BJ (cell line): ENCODE data around the gene WDR64. TPM values are rescaled to one million over a fixed set of nuclear protein-coding genes. Genes with fewer than 3 reads are reported as not detected.

Source experiments
- CTCF ChIA-PET: fragments of 350-600 bp; formaldehyde crosslinking; extraction: SDS; loops from one replicate; lab custom pipeline; 2021; ENCODE audit warnings: antibody characterized with exemption, inconsistent platforms; lab: Yijun Ruan, JAX
- POLR2A ChIA-PET: fragments of 300-600 bp; sonication (Branson Sonifier 250); formaldehyde crosslinking; extraction: SDS; loops from one replicate; lab custom pipeline; 2021; ENCODE audit warnings: antibody characterized with exemption; lab: Charles Lee
- DNase-seq: peaks from one replicate; pipeline ENCODE4 v3.0.0-alpha.2; 2011; ENCODE audit warnings: low read depth
- H3K27me3 ChIP-seq: 2 replicates; pipeline ENCODE4 v1.6.0; 2011; ENCODE audit warnings: low read length; ENCODE audit not compliant: control insufficient read depth, insufficient read depth
- H3K36me3 ChIP-seq: 2 replicates; pipeline ENCODE4 v1.5.1; 2011; ENCODE audit warnings: low read length; ENCODE audit not compliant: control insufficient read depth, insufficient read depth
- H3K4me3 ChIP-seq: 2 replicates; pipeline ENCODE4 v1.5.1; 2011; ENCODE audit warnings: low read depth, mild to moderate bottlenecking, control low read depth, low read length
- CTCF ChIP-seq: IDR thresholded peaks from 2 replicates; pipeline ENCODE4 v1.5.1; 2011; ENCODE audit warnings: low read depth, mild to moderate bottlenecking, control low read depth, inconsistent platforms, low read length, moderate library complexity; ENCODE audit not compliant: insufficient read depth
- polyA plus RNA-seq: library from polyadenylated mRNA; depleted of rRNA; stranded (reverse); fragments of >200 nt; gene quantifications from 2 replicates; pipeline ENCODE4 v1.2.3, GENCODE V29; 2011

The WDR64 gene
- polyA plus RNA-seq, 1 experiment = not detected

DNA sequence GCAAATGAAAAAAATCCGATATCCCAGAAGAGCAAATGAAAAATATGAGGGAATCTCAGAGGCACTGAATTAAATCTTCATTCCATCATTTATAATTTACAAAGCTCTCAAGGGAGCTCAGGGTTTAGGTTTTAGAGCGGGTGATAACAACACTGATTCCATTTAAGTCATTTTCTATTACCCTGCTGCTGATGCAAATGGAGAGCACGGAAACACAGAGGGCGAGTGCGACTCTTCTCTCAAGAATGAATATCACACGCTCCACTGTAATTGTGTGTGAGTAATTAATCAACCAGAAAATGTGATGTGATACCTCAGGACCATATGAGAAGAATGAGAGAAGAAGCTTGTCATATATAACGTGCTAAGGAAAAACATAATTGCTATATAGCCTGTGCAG lies 34.7 kb upstream of the WDR64 start:
- H3K36me3 ChIP-seq = no peaks in the 10 kb centered on the region
- H3K4me3 ChIP-seq = no peak overlapping the region
- no peak for TF ChIP-seq CTCF
- ChIA-PET POLR2A (no interaction called here), CTCF (interaction anchor here (0.6 kb wide), 1 partner anchor 97 kb away, joined by 3 read pairs; no protein-coding TSS in a partner anchor)
- DNase-seq = no peak
- no peaks in the 10 kb centered on the region for H3K27me3 ChIP-seq

DNA sequence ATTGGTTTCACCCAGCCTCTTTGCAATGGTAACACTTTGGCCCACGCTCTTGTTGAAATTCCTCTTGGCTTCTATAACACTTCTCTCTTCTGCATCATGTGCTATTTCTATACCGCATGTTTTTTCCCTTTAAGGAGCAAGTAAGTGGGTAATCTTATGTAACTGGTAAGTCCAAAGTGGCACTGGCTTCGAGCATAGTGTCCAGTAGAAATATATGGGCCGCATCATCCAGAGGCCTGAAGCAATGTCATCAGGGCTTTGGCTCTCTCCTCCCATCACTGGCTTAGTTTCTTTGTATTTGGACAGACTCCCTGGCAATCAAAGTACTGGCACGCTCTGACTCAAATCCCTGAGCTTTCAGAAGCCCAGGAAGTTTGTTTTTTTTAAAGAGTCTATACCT lies 29.4 kb upstream of the WDR64 start:
- POLR2A ChIA-PET = no interaction called here
- Histone ChIP-seq H3K27me3 (no peaks in the 10 kb centered on the region), H3K36me3 (no peaks in the 10 kb centered on the region), H3K4me3 (no peak overlapping the region)
- CTCF ChIA-PET = interaction anchor here (1.1 to 1.2 kb wide), 2 partner anchors 12 to 225 kb away, joined by 3 read pairs; no protein-coding TSS in a partner anchor
- DNase-seq = no peak
- no peak for TF ChIP-seq CTCF

- Histone ChIP-seq H3K4me3 (no peak overlapping the region), H3K36me3 (no peaks in the 10 kb centered on the region), H3K27me3 (no peaks in the 10 kb centered on the region)
- ChIA-PET POLR2A (no interaction called here), CTCF (interaction anchor here (0.6 kb wide), 1 partner anchor 44 kb away, joined by 5 read pairs; no protein-coding TSS in a partner anchor)
- TF ChIP-seq CTCF = no peak
- DNase-seq = no peak
These were observed 27.1 kb upstream of the WDR64 start for GRCh38 chr1:241624935-241625334.

DNA sequence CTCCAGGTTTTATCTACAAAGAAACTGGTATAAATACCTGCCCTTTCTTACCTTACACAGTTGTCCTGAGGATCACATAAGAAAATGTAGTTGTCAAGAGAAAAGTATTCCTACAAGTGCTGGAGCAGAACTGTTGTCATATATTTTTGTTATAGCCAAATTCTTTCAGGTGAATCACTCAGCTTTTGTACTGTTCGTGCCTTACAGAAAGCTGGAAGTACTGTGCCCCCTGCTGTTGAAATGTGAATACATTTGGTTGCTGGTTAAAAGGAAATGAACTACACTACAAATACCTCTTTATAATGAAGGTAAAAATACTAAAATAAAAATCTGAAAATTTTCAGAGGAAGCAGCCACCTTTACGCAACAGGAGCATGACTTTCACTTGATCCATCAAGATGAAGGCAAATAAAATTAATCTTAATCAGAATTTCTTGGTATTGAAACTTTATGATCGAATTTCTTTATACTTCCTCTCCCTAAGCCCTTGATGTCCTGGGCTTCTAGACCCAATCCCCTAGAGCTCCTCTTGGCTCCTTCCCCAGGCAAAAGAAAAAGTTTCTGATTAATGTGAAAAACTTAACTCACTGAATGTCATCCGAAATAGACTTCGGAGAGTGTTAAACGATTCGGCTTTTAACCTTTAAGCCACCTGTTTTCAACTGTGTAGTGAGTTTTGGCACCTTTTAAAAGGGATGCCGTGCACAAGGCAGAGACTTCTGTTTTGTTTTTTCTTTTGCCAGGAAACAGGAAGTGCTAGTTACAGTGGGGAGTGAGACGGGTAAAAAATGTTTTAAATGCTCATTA lies 24.4 kb upstream of the WDR64 start:
- H3K4me3 ChIP-seq = no peak overlapping the region
- no peaks in the 10 kb centered on the region for H3K36me3 ChIP-seq
- POLR2A ChIA-PET = no interaction called here
- no peaks in the 10 kb centered on the region for H3K27me3 ChIP-seq
- CTCF ChIA-PET = interaction anchor here (0.7 to 2.9 kb wide), 11 partner anchors 10 to 371 kb away, joined by 3 to 24 read pairs (median 4); partner anchors contain the start of gene KMO
- peak; percentile 71 for TF ChIP-seq CTCF
- DNase-seq = no peak

DNA sequence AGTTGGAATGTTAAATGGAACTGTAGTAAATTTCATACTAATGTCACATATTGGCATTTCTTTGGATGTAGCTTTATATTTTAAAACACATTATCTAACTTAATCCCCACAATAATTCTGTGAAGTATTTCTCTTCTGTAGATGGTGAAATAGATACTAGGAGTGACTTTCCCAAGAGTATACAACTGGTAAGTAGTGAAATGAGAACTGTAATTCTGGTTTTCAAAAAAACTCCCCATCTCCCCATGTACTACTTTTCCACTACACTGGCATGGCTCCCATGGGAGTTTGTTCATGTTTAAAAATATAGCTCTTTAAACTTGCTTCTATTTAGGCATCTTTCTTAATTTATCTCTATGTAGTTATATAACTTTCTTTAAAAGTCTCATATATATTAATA lies 22.1 kb upstream of the WDR64 start:
- no peaks in the 10 kb centered on the region for H3K36me3 ChIP-seq
- CTCF ChIA-PET = interaction anchor here (0.7 to 1.0 kb wide), 2 partner anchors 19 to 100 kb away, joined by 3 read pairs; no protein-coding TSS in a partner anchor
- H3K4me3 ChIP-seq = no peak overlapping the region
- TF ChIP-seq CTCF = no peak
- POLR2A ChIA-PET = no interaction called here
- H3K27me3 ChIP-seq = no peaks in the 10 kb centered on the region
- no peak for DNase-seq
